EH (cell line): ENCODE results near the gene CLDN15.
A peak's percentile ranks its signal among the peaks of the same experiment; 100 is the strongest.

Experiments used
- DNase-seq: peaks from one replicate; pipeline ENCODE4 v3.0.0-alpha.2; 2015; ENCODE audit warnings: low read depth

CLDN15 gene

DNA sequence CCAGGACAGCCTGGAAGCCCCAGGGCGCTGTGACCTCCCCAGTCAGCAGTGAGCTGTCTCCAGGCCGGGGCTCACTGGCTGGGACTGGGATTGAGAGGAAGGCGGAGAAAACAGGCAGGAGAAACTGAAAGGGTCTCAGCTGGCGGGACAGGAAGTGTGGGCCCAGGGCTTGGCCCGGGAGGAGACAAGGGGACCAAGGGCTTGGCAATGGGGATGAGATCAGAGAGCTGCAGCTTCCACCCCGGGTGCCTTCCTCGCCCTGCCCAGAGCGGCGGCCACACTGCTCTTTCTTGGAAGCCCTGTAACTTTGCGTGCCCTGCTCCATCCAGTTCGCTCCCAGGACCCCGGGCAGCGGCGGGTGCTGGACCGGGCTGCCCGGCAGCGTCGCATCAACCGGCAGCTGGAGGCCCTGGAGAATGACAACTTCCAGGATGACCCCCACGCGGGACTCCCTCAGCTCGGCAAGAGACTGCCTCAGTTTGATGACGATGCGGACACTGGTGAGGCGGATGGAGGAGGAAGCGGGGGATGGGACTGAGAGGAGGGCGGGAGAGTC lies 15.2 kb downstream of the CLDN15 start:
- no peak for DNase-seq

DNA sequence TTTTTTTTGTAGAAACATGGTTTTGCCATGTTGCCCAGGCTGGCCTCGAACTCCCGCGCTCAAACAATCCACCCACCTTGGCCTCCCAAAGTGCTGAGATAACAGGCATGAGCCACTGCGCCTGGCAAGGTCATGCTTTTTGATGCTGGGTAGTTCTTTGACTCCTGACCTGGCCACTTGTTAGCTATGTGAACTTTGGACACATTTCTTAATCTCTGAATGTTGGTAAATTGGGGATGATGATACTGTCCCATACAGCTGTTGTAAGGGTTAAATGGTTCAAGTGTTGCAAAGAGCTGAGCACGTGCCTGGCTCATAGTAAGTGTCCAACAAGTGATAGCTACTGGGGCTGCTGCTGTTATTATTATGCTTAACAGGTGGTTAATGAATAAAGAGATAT lies 17.3 kb downstream of the CLDN15 start:
- DNase-seq: no peak

DNA sequence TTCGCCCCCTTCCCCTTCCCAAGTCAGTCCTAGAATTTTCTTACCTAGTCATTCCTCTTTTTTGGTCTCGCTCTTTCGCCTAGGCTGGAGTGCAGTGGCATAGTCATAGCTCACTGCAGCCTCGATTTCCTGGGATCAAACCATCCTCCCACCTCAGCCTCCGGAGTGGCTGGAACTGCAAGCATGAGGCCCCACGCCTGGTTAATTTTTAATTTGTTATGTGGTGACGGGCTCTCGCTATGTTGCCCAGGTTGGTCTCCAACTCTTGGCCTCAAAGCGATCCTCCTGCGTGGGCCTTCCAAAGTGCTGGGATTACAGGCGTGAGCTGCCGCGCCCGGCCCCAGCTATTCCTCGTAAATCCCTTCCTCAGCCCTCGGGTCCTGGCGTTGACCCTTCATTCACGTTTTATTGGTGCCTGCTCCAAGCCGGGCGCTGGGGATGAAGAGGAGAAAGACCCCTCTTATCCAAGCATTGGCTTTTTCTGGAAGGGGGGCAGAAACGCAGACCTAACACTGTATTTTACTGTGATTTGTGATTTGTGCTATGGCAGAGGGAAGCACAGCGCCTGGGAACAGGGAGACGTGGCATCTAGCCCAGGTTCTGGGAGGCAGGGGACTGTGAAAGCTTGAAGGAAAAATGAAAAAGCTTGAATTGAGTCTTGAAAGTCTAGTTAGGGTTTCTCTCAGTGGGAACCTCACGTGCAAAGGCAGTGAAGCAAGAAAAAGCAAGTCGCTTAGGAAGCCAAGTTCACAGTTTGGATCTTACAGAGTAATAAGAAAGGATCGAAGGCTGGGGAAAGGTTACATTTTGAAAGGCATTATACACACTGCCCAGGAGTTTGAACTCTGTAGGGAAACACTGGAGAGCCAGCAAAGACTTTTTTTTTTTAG lies 19.1 kb downstream of the CLDN15 start:
- peak; percentile 24 for DNase-seq

DNA sequence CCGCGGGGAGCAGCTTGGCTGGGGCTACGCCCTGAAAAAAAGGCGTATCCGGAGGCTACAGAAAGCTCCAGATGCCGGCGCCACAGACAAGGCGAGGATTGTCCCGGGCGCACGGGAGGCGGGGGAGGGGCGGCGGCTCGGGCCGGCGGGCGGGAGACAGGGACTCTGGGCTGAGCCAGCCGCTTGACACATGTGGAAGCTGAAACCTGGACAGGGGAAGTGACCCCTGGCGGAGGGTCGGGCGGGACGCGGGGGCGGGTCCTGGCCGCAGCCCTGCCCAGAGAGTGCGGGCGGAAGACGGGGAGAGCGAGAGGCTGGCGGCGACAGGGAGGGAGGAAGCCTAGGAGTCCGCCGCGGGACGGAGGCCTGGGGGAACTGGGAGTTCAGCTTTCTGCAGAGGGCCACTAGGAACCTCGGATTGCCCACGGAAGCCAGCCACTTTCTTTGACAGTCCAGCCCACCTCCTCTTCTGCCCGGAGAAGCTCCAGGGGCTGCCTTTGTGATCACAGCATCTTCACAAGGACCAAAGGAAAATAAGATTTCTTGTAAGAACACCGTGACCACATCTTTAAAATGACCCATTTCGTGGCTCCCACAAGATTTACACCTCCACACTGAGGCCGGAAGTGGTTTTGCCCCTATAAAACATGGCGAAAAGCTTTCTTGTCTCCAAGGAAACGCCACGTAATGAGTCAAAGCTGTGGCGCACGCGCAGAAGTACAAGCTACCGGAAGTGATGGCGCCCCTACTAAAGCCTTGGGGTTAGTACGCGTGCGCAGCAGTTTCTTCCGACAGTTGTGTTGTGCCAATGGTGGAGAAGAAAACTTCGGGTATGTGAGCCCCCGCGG lies 20.0 kb downstream of the CLDN15 start, which contains the start of the genes PLOD3 and ZNHIT1:
Gene PLOD3 (minus strand): TSS at position 194 of the 848 bp plus-strand sequence. CDS start 307 bp downstream, outside the sequence.
Gene ZNHIT1 (plus strand): TSS at position 778 of the 848 bp plus-strand sequence. CDS start 31 bp downstream, at position 809.
- DNase-seq: peak; percentile 98

DNA sequence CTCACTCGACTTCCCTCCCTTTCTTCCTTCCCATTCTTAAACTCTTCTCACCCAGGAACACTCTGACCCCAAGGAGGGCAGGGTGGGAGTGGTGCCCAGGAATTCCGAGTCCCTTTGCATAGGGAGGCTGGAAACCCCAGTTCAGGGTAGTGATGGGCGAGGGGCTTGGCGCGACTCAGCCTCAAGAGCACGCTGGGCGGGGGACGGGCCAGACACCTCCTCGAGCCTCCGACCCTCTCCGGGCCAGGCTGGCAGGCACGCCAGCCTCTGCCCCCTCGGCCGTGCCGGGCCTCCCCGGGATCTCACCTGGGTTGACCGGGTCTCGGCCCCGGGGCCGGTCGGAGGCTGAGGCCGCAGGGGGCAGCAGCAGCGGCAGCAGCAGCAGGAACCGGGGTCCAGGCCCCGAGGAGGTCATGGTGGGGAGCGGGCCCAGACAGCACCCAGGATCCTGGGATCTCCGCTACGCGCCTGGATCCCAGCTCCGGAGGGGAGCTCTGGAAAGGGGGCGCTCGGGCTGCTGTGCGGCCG lies 20.7 kb downstream of the CLDN15 start:
- no peak for DNase-seq

DNA sequence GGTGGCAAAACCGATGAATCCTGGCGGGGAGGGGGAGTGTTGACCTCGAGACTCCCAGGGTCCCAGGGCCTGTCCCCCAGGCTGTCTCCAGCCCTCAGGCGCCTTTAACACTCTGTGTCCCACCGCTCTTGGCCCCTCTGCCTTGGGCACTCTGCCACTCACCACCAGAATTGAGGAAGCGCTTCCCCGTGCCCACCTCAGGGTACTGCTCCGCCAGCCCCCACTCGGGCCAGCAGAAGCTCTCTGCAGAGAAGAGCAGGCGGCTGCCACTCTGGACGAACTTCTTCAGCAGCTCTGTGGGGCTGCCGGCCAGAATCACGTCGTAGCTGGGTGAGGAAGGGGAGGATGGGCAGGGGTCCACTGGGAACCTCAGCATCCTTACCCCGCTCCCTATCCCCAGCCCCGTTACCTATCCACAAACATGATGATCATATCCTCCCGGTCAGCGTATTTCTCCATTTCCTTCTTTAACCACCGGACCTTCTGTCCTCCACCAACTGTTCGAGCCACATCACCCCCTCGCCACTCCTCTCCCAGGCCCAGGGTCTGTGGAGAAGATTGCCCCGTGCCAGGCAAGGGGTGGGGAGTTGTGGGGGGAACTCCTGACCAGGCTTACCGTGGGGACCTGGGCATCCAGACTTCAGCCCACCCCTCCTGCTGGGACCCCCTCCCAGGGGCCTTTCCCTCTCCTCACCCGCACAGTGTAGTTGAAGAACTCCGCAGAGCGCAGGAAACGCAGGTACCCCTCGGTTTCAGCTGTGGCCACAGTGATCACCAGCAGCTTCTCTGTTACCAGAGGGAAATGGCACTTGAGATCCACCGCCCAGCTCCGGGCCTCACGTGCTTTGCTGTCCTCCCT lies 21.4 kb downstream of the CLDN15 start:
- peak; percentile 49 for DNase-seq

DNA sequence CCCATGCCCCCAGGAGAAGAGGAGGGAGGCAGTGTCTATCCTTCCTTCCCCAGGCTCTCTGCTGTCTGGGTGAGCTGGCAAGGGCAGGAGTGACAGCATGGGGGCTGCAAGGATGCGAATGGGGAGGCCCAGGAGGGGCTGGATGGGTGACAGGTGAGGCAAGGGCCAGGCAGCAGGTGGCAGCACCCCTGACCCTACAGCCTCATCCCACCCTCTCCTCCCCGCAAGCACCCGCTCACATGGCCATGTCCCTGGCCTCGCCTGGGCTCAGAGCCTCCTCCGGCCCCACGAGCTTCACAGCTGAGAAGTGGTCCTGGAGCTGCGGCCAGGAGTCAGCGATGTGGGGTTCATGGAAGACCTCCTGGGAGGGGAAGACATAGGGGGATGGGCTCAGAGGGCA lies 25.6 kb downstream of the CLDN15 start:
- no peak for DNase-seq

DNA sequence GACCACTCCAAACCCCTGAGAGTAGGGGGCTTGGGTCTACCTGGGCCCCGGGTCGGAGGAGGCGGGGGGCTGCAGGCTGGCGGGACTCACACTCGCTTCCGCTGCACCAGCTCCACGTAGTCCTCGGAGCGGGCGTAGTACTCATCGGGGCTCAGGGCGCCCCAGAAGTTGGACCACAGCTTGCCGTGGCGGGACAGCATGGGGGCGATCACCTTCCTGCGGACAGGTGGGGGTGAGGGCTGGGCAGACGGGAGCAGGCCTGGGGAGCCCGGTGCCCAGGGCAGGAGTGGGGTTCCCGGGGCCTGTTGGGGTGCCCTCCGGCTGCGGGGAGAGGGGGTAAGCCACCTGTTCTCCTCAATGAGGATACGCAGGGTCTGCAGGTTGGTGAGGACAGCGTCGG lies 26.1 kb downstream of the CLDN15 start:
- no peak for DNase-seq

DNA sequence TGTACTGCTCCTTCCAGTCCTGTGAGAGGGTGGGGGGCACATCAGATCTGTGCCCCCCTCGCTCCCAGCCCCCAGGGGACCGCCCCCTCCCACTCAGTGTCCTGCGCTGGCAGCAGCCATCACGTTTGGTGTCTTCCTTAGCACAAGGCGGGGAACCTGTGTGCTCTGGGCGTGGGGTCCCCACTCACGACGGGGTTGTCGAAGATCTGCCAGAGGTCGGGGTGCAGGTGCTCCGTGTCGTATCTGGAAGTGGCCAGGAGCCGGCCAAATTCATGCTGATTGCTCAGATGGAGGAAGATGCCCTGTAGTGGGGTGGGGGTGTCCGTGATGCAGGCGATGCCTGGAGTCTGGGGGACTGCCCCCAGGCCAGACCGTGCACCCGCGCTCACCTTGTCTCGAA lies 27.5 kb downstream of the CLDN15 start:
- DNase-seq: no peak

DNA sequence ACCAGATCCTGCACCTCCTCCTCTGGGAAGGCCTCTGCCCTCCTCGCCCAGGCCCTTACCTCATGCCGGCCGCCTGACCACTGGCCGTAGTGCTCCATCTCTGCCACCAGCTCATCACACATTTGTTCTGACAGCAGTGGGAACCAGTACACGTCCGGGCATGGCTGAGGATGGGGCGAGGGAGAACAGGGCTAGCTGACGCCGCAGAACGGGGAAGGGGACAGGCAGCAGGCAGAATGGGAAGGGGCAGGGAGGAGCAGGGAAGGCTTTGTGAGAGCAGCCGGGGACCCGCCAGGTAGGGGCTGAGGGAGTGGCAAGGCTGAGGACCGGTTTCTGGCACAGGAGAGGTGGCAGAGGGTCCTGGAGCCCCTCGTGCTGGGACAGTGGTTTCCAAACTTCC lies 28.8 kb downstream of the CLDN15 start:
- no peak for DNase-seq

DNA sequence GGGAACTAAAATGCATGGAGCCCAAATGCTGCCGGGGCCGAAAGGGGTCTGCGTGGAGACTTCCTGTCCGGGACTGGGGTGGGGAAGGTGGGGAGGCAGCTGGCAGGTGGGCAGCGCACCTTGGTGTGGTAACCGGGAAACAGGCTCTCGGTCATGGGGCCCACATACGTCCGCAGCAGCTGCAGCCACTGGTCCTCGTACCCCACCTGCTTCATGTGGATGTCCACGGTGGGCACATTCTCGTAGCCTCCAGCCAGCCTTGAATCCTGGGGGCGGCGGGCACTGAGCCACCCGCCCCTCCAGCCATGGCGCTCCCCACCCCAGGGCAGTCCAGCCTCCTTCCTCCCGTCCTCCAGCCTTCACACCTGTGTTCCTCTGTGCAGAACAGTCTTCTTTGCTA lies 30.1 kb downstream of the CLDN15 start:
- DNase-seq: no peak

DNA sequence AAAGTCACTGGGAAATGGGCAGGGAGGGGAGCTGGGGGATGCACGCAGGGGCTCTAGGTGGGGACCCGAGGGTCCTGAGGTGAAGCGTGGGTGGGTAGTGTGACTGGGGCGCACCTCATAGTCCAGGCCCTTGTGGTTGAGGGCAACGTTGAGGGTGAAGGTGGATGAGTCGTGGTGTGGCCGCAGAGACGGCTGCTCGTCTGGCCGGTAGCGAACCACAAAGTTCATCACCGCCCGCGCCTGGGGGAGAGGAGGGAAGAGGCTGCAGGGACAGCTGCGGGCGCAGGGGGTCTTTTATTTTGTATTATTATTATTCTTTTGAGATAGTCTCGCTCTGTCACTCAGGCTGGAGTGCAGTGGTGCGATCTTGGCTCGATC lies 30.9 kb downstream of the CLDN15 start:
- no peak for DNase-seq

DNA sequence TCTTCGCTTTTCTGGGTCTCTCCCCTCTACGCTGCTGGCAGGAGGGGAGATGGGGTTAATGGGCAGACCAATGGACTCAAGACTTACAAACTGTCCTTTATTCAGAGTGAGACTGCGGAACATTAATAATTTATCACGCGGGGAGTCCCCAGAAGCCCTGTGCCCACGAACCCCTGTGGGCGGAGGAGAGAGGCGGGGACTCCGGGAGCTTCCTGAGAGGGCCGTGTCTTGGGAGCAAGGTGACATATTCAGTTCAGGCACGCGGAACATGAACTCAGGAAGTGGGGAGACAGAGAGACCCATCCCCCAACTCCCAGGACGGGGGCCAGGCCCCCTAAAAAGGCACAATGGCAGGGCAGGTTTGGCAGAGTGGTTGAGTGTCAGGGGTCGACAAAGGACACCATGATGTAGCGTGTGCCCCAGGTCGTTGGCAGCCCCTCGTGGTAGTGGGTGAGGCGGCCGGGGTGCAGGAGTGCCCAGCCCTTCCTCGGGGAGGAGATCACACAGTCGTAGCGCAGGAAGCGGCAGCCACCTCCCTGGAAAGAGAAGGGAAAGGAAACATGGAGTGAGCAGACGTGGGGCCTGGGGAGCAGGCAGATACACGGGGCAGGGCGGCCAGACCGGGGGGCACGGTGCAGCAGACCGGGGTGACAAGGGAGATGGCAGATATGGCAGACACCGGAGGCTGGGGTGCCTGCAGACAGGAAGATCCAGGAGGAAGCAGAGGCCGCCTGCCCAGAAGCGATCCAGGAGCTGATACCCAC lies 31.5 kb downstream of the CLDN15 start:
- DNase-seq: no peak

DNA sequence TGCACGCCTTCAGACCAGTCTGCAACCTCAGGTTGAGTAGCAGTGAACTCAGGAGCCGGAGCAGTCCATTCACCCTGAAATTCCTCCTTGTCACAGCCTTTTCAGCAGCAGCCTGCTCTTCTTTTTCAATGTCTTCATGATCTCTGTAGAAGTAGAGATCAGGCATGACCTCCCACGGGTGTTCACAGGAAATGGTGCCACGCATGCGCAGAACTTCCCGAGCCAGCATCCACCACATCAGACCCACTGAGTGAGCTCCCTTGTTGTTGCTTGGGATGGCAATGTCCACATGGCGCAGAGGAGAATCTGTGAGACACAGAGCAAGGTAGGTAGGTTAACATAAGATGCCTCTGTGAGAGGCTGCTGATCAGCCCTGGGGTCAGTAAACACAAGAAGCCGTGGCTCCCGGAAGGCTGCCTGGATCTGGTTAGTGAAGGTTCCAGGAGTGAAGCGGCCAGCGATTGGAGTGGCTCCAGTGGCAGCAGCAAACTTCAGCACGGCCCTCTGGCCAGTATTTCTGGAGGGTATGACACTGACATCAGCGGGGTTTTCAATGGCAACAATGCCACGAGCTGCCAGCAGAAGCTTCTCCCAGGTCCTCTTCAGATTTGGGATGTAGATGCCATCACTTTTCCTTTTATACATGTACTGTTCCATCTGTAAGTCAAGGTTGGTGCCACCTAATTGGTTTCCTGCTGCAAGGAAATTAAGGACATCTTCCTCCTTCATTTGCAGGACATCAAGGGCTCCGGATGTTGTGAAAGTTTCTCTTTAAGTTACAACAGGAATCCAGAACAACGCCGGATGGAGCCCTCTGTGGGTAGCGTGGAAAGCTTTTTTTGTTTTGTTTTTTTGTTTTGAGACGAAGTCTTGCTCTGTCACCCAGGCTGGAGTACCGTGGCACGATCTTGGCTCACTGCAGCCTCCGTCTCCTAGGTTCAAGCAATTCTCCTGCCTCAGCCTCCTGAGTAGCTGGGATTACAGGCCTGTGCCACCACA lies 33.6 kb downstream of the CLDN15 start:
- DNase-seq: peak; percentile 41

DNA sequence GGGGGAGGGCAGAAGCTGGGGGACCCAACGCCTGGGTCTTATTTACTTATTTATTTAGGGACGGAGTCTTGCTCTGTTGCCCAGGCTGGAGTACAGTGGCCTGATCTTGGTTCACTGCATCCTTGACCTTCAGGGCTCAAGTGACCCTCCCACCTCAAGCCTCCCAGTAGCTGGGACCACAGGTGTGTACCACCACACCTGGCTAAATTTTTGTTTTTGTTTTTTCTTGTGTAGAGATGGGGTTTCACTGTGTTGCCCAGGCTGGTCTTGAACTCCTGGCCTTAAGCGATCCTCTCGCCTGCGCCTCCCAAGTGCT lies 35.0 kb downstream of the CLDN15 start:
- no peak for DNase-seq

DNA sequence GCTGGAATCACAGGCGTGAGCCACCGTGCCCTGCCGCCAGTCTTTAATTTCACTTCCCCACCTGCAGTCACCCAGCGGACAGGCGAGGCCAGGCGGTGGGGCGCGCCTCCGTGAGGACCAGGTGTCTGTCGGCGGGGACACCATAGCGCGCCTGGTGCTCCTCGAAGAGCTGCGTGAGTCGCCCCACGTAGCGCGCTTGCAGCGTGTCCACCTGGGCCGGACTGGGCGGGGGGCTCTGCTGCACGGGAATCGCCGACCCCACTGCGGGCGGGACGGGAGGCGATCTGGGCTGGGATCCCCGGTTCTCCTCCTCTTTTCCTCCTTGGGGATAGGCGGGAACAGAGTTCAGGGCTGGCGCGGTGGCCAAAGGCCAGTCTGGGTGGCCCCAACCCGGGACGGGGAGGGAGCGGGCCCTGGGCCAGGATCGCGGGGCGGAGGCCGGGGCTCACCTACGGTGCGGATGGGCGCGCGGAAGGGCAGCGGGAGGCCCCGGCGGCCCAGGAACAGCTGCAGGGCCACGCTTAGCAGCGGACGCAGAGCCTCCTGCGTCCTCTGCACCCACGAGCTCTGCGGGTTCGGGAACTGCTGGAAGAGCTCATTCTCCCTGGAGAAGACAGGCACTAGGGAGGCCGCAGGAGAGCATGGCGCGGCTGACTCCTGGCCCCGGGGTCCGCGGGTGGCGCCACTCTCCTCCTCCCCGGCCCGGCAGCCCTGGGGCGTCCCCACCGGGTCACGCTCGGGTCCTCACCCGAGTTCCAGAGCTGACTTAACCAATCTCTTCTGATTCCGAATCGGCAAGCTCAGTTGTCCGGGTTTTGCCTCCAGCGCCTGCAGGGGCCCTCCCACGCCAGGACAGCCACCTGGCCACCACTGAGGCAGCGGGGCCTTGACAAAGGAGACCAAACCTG lies 35.7 kb downstream of the CLDN15 start:
- peak; percentile 13 for DNase-seq

DNA sequence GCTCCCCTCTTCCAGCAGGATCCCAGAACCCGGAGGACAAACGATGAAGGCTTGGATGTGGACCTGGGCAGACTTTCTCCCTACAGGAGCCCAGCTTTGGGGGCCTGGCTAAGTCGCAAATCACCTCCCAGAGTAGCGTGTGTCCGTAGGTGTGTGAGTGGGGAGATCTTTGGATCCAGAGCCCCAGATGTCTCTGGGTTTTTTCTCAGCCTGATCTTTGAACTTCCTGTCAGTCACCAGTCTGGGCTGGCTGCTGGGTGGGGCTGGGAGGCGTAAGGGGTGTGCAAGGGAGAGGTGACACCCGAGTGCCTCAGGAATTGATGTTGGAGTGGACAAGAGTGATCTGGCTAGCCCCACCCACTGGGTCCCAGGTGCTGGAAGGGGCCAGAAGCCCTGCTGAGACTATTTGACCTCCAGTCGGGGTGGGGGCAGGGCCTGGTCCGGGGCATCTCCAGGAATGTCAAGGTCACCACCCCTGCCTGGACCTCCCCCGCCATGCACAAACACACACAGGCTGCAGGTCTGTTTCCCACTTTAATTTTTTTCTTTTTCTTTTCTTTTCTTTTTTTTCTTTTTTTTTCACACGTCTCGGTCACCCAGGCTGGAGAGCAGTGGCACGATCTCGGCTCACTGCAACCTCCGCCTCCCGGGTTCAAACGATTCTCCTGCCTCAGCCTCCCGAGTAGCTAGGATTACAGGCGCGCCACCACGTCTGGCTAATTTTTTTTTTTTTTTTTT lies 36.6 kb downstream of the CLDN15 start, which contains the start of gene MOGAT3:
Gene MOGAT3 (minus strand): TSS at position 175 of the 738 bp plus-strand sequence. CDS start 182 bp downstream, outside the sequence.
- DNase-seq: no peak

DNA sequence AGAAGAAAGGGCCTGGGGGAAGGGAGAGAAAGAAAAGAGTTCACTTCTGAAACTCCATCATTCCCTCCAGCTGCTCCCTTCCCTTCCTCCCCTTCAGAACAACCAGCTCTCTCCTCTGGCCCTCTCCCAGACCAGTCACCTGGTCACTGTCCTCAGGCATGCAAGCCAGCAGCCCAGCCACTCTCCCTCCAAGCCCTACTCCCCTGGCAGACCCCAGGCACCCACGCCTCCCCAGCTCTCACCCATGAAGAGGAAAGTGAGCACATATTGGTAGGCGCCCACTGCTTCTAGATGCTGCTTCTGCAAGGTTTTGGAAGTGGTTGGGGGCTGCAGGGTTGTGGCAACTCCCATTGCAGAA lies 37.1 kb downstream of the CLDN15 start:
- no peak for DNase-seq
